ENCODE results near the gene PHKA2.

DNA sequence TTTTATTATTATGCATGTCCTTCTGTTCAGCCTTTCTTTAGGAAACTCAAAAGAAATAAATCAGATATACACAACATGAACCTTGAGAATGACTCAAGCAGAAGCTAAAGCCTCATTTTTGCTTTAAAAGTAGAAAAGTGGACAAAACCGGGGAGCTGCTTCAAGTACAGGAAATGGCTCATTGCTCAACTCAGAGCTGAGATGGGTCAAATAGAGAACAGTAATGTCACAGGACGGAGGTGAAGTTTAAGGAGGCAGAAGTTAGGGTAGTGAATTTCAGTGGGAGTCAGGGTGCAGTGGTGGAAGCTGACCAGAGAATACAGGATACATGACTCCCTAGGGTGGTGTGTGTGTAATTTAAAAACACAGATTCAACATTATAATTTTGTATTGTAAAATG lies 22.2 kb downstream of the PHKA2 start:
- TF ChIP-seq, protein P1, sequence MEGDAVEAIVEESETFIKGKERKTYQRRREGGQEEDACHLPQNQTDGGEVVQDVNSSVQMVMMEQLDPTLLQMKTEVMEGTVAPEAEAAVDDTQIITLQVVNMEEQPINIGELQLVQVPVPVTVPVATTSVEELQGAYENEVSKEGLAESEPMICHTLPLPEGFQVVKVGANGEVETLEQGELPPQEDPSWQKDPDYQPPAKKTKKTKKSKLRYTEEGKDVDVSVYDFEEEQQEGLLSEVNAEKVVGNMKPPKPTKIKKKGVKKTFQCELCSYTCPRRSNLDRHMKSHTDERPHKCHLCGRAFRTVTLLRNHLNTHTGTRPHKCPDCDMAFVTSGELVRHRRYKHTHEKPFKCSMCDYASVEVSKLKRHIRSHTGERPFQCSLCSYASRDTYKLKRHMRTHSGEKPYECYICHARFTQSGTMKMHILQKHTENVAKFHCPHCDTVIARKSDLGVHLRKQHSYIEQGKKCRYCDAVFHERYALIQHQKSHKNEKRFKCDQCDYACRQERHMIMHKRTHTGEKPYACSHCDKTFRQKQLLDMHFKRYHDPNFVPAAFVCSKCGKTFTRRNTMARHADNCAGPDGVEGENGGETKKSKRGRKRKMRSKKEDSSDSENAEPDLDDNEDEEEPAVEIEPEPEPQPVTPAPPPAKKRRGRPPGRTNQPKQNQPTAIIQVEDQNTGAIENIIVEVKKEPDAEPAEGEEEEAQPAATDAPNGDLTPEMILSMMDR (IDR thresholded peaks at IDR 0.05): no peak
- TF ChIP-seq POLR2A (IDR thresholded peaks at IDR 0.05): no peak
